RWPE1 (cell line): Measurements from ENCODE around the gene HPCAL4.

Source experiments
- CTCF ChIA-PET: fragments of 350-600 bp; sonication (Branson Sonifier 250); formaldehyde crosslinking; extraction: SDS; loops from one replicate; lab custom pipeline; 2021; lab: Yijun Ruan, JAX
- POLR2A ChIA-PET: fragments of 400-600 bp; formaldehyde crosslinking; extraction: SDS; loops from one replicate; lab custom pipeline; 2020; ENCODE audit warnings: antibody characterized with exemption; ENCODE audit not compliant: low non-redundant PET; lab: Yijun Ruan, JAX
- DNase-seq: peaks from one replicate; pipeline ENCODE4 v3.0.0; 2012; ENCODE audit warnings: low spot score
- H3K27ac ChIP-seq: fragments of 450-650 bp; 2 replicates; pipeline ENCODE4 v1.5.1; 2017
- TF ChIP-seq, protein P1 (sequence below): fragments of 450-650 bp; conservative IDR thresholded peaks from 2 replicates; pipeline ENCODE4 v1.5.1; 2017; ENCODE audit warnings: low read depth, mild to moderate bottlenecking

The HPCAL4 gene

DNA sequence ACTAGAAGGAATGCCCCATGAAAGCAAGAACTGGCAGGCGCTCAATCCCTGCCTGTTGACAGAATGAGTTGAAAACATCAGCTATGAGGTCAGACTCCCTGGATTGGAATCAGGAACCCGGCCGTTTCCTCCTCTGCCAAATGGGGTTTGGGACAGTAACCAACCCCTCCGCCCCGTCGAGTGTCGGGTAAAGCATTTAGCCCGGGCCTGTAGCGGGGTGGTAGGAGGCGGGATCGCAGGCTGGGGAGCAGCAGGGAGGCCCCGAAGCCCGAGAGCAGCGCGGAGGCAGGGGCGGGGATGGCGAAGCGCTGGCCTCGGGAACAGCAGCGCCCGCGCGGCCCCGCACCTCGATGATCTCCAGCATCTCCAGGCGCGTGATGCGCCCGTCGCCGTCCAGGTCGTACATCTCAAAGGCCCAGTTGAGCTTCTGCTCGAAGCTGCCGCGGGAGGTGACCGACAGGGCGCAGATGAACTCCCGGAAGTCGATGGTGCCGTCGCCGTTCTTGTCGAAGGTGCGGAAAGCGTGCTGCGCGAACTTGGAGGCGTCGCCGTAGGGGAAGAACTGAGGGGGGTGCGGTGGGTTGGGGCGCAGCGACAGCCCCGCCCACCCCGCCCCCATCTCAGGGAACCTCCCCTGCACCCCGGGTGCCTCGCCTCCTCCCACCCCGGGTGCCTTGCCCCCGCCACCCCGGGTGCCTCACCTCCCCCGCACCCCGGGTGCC lies 7.5 kb downstream of the HPCAL4 start:
- H3K27ac ChIP-seq = no peak overlapping the region
- ChIA-PET CTCF (no interaction called here), POLR2A (no interaction called here)

GRCh38 chr1:39681999-39682398 lies 9.2 kb downstream of the HPCAL4 start:
- ChIA-PET POLR2A (no interaction called here), CTCF (interaction anchor here (1.0 kb wide), 1 partner anchor 10 kb away, joined by 3 read pairs; no protein-coding TSS in a partner anchor)
- no peak overlapping the region for H3K27ac ChIP-seq
- DNase-seq = no peak
- TF ChIP-seq, protein P1, sequence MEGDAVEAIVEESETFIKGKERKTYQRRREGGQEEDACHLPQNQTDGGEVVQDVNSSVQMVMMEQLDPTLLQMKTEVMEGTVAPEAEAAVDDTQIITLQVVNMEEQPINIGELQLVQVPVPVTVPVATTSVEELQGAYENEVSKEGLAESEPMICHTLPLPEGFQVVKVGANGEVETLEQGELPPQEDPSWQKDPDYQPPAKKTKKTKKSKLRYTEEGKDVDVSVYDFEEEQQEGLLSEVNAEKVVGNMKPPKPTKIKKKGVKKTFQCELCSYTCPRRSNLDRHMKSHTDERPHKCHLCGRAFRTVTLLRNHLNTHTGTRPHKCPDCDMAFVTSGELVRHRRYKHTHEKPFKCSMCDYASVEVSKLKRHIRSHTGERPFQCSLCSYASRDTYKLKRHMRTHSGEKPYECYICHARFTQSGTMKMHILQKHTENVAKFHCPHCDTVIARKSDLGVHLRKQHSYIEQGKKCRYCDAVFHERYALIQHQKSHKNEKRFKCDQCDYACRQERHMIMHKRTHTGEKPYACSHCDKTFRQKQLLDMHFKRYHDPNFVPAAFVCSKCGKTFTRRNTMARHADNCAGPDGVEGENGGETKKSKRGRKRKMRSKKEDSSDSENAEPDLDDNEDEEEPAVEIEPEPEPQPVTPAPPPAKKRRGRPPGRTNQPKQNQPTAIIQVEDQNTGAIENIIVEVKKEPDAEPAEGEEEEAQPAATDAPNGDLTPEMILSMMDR = no peak

More for the DNA sequence above, 7.5 kb downstream of the HPCAL4 start:
- TF ChIP-seq, protein P1 = no peak
- no peak for DNase-seq

DNA sequence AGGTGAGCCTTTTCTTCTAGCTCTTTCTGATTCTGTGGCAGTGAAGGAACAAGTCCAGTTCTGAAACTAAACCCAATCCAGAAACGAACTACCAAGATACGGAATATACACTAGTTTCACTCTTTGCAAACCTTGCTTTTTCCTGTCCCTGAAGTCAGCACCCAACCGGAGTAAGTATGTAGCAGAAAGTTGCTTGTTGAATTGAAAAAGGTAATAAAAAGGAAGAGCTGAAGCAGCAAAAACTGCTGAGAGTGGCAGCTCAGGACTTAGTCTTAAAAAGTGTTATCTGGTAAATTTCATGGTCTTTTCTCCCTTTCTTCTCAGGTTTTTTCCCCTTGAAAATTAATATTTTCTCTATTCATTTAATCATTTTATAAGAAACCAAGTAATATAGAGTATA lies 9.9 kb downstream of the HPCAL4 start:
- ChIA-PET CTCF (interaction anchor here (1.0 kb wide), 1 partner anchor 10 kb away, joined by 3 read pairs; no protein-coding TSS in a partner anchor), POLR2A (no interaction called here)
- no peak for DNase-seq
- no peak overlapping the region for H3K27ac ChIP-seq
- TF ChIP-seq, protein P1 = no peak

DNA sequence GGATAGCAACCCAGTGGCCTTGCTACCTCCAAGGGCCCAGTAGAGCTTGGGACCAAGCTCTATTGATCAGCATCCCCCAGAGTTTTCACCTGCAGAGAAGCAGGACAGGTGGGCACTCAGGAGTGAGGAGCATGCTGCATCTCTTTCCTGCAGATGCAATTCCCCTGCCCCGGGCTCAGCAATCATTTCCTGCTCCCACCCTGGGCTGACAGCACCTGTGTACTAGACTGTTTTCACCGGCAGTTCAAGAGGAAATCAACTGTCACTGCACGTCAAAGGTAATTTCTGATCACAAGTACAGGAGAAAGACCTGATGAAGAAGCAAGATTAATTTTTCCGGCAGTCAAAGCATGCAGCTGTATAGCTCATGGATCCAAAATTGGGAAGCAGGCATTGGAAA lies 10.5 kb downstream of the HPCAL4 start:
- TF ChIP-seq, protein P1 = no peak
- POLR2A ChIA-PET = no interaction called here
- no peak overlapping the region for H3K27ac ChIP-seq
- DNase-seq = no peak
- CTCF ChIA-PET = no interaction called here

GRCh38 chr1:39679821-39680220 lies 11.4 kb downstream of the HPCAL4 start:
- DNase-seq = no peak
- POLR2A ChIA-PET = no interaction called here
- CTCF ChIA-PET = interaction anchor here (0.7 kb wide), 1 partner anchor 23 kb away, joined by 3 read pairs; no protein-coding TSS in a partner anchor
- TF ChIP-seq, protein P1 = no peak
- no peak overlapping the region for H3K27ac ChIP-seq

DNA sequence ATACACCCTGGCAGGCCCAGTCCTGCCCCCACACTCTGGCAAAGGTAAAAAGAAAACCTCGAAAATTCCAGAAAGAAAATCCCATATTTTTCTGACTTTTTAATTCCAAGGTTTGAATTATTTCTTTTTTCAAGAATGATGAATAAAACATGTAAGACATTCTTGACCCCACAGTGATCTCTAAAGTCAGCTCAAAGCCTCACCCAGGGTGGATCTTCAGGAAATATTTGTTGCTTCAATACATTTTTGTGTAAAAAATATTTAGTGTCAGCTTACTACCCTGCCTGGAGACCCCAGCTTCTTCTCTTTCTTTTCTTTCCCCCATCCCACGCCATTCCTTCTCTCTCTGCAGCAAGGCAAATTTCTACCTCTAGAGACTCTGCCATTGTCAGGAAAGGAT lies 12.3 kb downstream of the HPCAL4 start:
- CTCF ChIA-PET = interaction anchor here (0.6 to 0.7 kb wide), 2 partner anchors 22 to 102 kb away, joined by 3 read pairs; no protein-coding TSS in a partner anchor
- DNase-seq = no peak
- TF ChIP-seq, protein P1 = no peak
- no peak overlapping the region for H3K27ac ChIP-seq
- POLR2A ChIA-PET = no interaction called here
